Fibroblast of villous mesenchyme (primary cell): ENCODE results near the gene KRTAP15-1. TPM values are rescaled to one million over a fixed set of nuclear protein-coding genes. Genes with fewer than 3 reads are reported as not detected.

Experiments used
- DNase-seq: peaks from one replicate; pipeline ENCODE4 v3.0.0-alpha.2; 2010; ENCODE audit warnings: low read depth
- H3K4me3 ChIP-seq: 2 replicates; pipeline ENCODE4 v1.5.1; 2011; ENCODE audit warnings: low read depth, mild to moderate bottlenecking, low read length
- CTCF ChIP-seq: IDR thresholded peaks from 2 replicates; pipeline ENCODE4 v1.5.1; 2012; ENCODE audit warnings: low read depth, mild to moderate bottlenecking, low read length; ENCODE audit not compliant: insufficient read depth
- total RNA-seq: library from RNA; depleted of rRNA; stranded (reverse); fragments of >200 nt; gene quantifications from 2 replicates; pipeline ENCODE4 v1.2.3, GENCODE V29; 2012

Gene KRTAP15-1
- total RNA-seq, 1 donor, result not detected

- DNase-seq, result no peak
- no peak overlapping the region for H3K4me3 ChIP-seq
- no peak for TF ChIP-seq CTCF
Measured at GRCh38 chr21:30482130-30482529, 42.1 kb downstream of the KRTAP15-1 start.

- DNase-seq, result no peak
- H3K4me3 ChIP-seq, result no peak overlapping the region
- no peak for TF ChIP-seq CTCF
Measured at GRCh38 chr21:30486180-30486579, 46.1 kb downstream of the KRTAP15-1 start.

GRCh38 chr21:30487336-30487735, 47.3 kb downstream of the KRTAP15-1 start, which contains the start of gene KRTAP19-2:
Gene KRTAP19-2, minus strand, starts transcription at chr21:30487436. Its CDS starts 88 bp downstream, at chr21:30487348.
- DNase-seq, result no peak
- H3K4me3 ChIP-seq, result no peak within 1 kb of the TSS
- no peak for TF ChIP-seq CTCF

Other genes starting within 250 kb of the KRTAP15-1 start
- not detected in 2 replicates for gene CLDN8, start 224.2 kb upstream of the KRTAP15-1 start, total RNA-seq
- gene KRTAP24-1, start 157.3 kb upstream of the KRTAP15-1 start, total RNA-seq, result not detected in 2 replicates
- not detected in 2 replicates for gene KRTAP25-1, start 150.8 kb upstream of the KRTAP15-1 start, total RNA-seq
- gene KRTAP26-1, start 120.0 kb upstream of the KRTAP15-1 start, total RNA-seq, result not detected in 2 replicates
- not detected in 2 replicates for gene KRTAP27-1, start 102.6 kb upstream of the KRTAP15-1 start, total RNA-seq
- gene KRTAP23-1, start 91.7 kb upstream of the KRTAP15-1 start, total RNA-seq, result not detected in 2 replicates
- gene KRTAP13-2, start 68.0 kb upstream of the KRTAP15-1 start, total RNA-seq, result not detected in 2 replicates
- not detected in 2 replicates for gene KRTAP13-1, start 44.2 kb upstream of the KRTAP15-1 start, total RNA-seq
- gene KRTAP13-3, start 14.3 kb upstream of the KRTAP15-1 start, total RNA-seq, result not detected in 2 replicates
- not detected in 2 replicates for gene KRTAP13-4, start 10.1 kb upstream of the KRTAP15-1 start, total RNA-seq
- gene KRTAP19-1, start 40.1 kb downstream of the KRTAP15-1 start, total RNA-seq, result not detected in 2 replicates
- not detected in 2 replicates for gene KRTAP19-2, start 47.2 kb downstream of the KRTAP15-1 start, total RNA-seq
- gene KRTAP19-3, start 51.7 kb downstream of the KRTAP15-1 start, total RNA-seq, result not detected in 2 replicates
- not detected in 2 replicates for gene KRTAP19-4, start 56.9 kb downstream of the KRTAP15-1 start, total RNA-seq
- gene KRTAP19-5, start 61.9 kb downstream of the KRTAP15-1 start, total RNA-seq, result not detected in 2 replicates
- gene KRTAP19-6, start 101.6 kb downstream of the KRTAP15-1 start, total RNA-seq, result not detected in 2 replicates
- not detected in 2 replicates for gene KRTAP19-7, start 121.0 kb downstream of the KRTAP15-1 start, total RNA-seq
- not detected in 2 replicates for gene KRTAP22-2, start 150.1 kb downstream of the KRTAP15-1 start, total RNA-seq
- not detected in 2 replicates for gene KRTAP6-3, start 152.2 kb downstream of the KRTAP15-1 start, total RNA-seq
- gene KRTAP6-2, start 158.6 kb downstream of the KRTAP15-1 start, total RNA-seq, result not detected in 2 replicates
- not detected in 2 replicates for gene KRTAP22-1, start 160.8 kb downstream of the KRTAP15-1 start, total RNA-seq
- gene KRTAP6-1, start 173.7 kb downstream of the KRTAP15-1 start, total RNA-seq, result not detected in 2 replicates
- not detected in 2 replicates for gene KRTAP20-1, start 176.2 kb downstream of the KRTAP15-1 start, total RNA-seq
- gene KRTAP20-4, start 180.4 kb downstream of the KRTAP15-1 start, total RNA-seq, result not detected in 2 replicates
- gene KRTAP20-2, start 194.9 kb downstream of the KRTAP15-1 start, total RNA-seq, result not detected in 2 replicates
- gene KRTAP20-3, start 202.6 kb downstream of the KRTAP15-1 start, total RNA-seq, result not detected in 2 replicates